HL-60 (cell line): Measurements from ENCODE around the gene MTNR1A.

Experiments used
- DNase-seq, 2 experiments: peaks; one replicate each; pipeline ENCODE4 v3.0.0-alpha.2; 2010 to 2020; ENCODE audit warnings: low read depth in 1 of 2, low spot score in 1 of 2
- H3K27ac ChIP-seq: fragments of 250-450 bp; sonication (Bioruptor Pico); replicated peaks from 2 replicates; pipeline ENCODE4 v1.5.1; 2020; ENCODE audit warnings: mild to moderate bottlenecking, moderate library complexity
- H3K27me3 ChIP-seq: fragments of 250-450 bp; sonication (Bioruptor Pico); 2 replicates; pipeline ENCODE4 v1.5.1; 2021; ENCODE audit warnings: mild to moderate bottlenecking, moderate library complexity; ENCODE audit not compliant: insufficient read depth, poor library complexity, severe bottlenecking
- H3K4me3 ChIP-seq: replicated peaks from 2 replicates; pipeline ENCODE4 v1.5.1; 2011; ENCODE audit warnings: mild to moderate bottlenecking, control low read depth, low read length; ENCODE audit not compliant: insufficient read depth
- CTCF ChIP-seq: IDR thresholded peaks from one replicate; pipeline ENCODE4 v1.5.1; 2011; ENCODE audit warnings: low read length, control low read depth, inconsistent platforms; ENCODE audit not compliant: insufficient read depth
- GABPA ChIP-seq: IDR thresholded peaks from 2 replicates; pipeline ENCODE4 v1.6.1; 2012; ENCODE audit warnings: low read depth
- POLR2AphosphoS5 ChIP-seq: IDR thresholded peaks from 2 replicates; pipeline ENCODE4 v1.6.1; 2012; ENCODE audit warnings: low read depth
- REST ChIP-seq: IDR thresholded peaks from 2 replicates; pipeline ENCODE4 v1.6.1; 2012; ENCODE audit warnings: low read depth; ENCODE audit not compliant: insufficient replicate concordance
- SPI1 ChIP-seq: IDR thresholded peaks from 2 replicates; pipeline ENCODE4 v1.6.1; 2012; ENCODE audit warnings: low read depth, mild to moderate bottlenecking, borderline replicate concordance

The MTNR1A gene

GRCh38 chr4:186560647-186561046, 5.3 kb upstream of the MTNR1A start:
- no peak for DNase-seq
- no peak overlapping the region for H3K27ac ChIP-seq
- TF ChIP-seq SPI1 (no peak), CTCF (no peak), REST (no peak), GABPA (no peak), POLR2AphosphoS5 (no peak)
- H3K27me3 ChIP-seq: no peaks in the 10 kb centered on the region
- no peak overlapping the region for H3K4me3 ChIP-seq

- Histone ChIP-seq H3K27ac (no peak overlapping the region), H3K27me3 (peaks cover 3% of the 10 kb centered on the region), H3K4me3 (no peak overlapping the region)
- DNase-seq: no peak
- no peak for TF ChIP-seq SPI1
- TF ChIP-seq CTCF: no peak
- no peak for TF ChIP-seq REST
- no peak for TF ChIP-seq POLR2AphosphoS5
- TF ChIP-seq GABPA: no peak
Observed at GRCh38 chr4:186557486-186557885, 2.1 kb upstream of the MTNR1A start.

GRCh38 chr4:186557061-186557460, 1.7 kb upstream of the MTNR1A start:
- no peak for DNase-seq
- Histone ChIP-seq H3K27me3 (peaks cover 3% of the 10 kb centered on the region), H3K27ac (no peak overlapping the region), H3K4me3 (no peak overlapping the region)
- TF ChIP-seq SPI1 (no peak), REST (no peak), CTCF (no peak), POLR2AphosphoS5 (no peak), GABPA (no peak)
